GM23338 (cell line): ENCODE measurements around the gene TRAF2. TPM values are rescaled to one million over a fixed set of nuclear protein-coding genes. Genes with fewer than 3 reads are reported as not detected.

Source experiments
- ATAC-seq: fragments of 200-7000 bp; cut with Tn5 transposase; 3 replicates; pipeline ENCODE4 v1.9.1; 2020
- DNase-seq: peaks from one replicate; pipeline ENCODE4 v3.0.0-alpha.2; 2015; ENCODE audit warnings: low spot score
- H2AFZ ChIP-seq: fragments of 200-600 bp; sonication (generic); 2 replicates; pipeline ENCODE4 v1.8.0; 2016; ENCODE audit warnings: antibody characterized with exemption, mild to moderate bottlenecking, moderate library complexity
- H3F3A ChIP-seq: fragments of 200-600 bp; sonication (generic); replicated peaks from 2 replicates; pipeline ENCODE4 v1.8.0; 2017; ENCODE audit warnings: antibody characterized with exemption, mixed run types, low read depth
- H3K27ac ChIP-seq: fragments of 200-600 bp; sonication (generic); 2 replicates; pipeline ENCODE4 v1.6.1; 2016; ENCODE audit warnings: low read depth
- H3K27me3 ChIP-seq: fragments of 200-600 bp; sonication (generic); 2 replicates; pipeline ENCODE4 v1.8.0; 2016; ENCODE audit warnings: mild to moderate bottlenecking, mixed run types, moderate library complexity; ENCODE audit not compliant: insufficient read depth
- H3K36me3 ChIP-seq: fragments of 200-600 bp; sonication (generic); 2 replicates; pipeline ENCODE4 v1.8.0; 2016; ENCODE audit warnings: mild to moderate bottlenecking; ENCODE audit not compliant: insufficient read depth
- H3K4me1 ChIP-seq: fragments of 200-600 bp; sonication (generic); 2 replicates; pipeline ENCODE4 v1.8.0; 2016; ENCODE audit warnings: mild to moderate bottlenecking, moderate library complexity; ENCODE audit not compliant: insufficient read depth
- H3K4me2 ChIP-seq: fragments of 200-600 bp; sonication (generic); 2 replicates; pipeline ENCODE4 v1.7.1; 2017; ENCODE audit warnings: mixed run types
- H3K4me3 ChIP-seq: fragments of 200-600 bp; sonication (generic); 2 replicates; pipeline ENCODE4 v1.6.1; 2016; ENCODE audit warnings: mixed run types
- H3K79me2 ChIP-seq: fragments of 200-600 bp; sonication (generic); replicated peaks from 2 replicates; pipeline ENCODE4 v1.8.0; 2017; ENCODE audit warnings: mild to moderate bottlenecking; ENCODE audit not compliant: insufficient read depth
- H3K9me2 ChIP-seq: fragments of 200-600 bp; sonication (generic); 2 replicates; pipeline ENCODE4 v1.8.0; 2017; ENCODE audit not compliant: insufficient read depth
- H4K20me1 ChIP-seq: fragments of 200-600 bp; sonication (generic); replicated peaks from 2 replicates; pipeline ENCODE4 v1.8.0; 2017; ENCODE audit warnings: mild to moderate bottlenecking; ENCODE audit not compliant: insufficient read depth
- H3K27ac Mint-ChIP-seq: 2 replicates; pipeline ENCODE4 v1.8.0; 2020; ENCODE audit warnings: inconsistent platforms, mild to moderate bottlenecking, moderate library complexity, mixed read lengths
- H3K27me3 Mint-ChIP-seq: 3 replicates; pipeline ENCODE4 v1.8.0; 2022; ENCODE audit warnings: low read depth, mild to moderate bottlenecking, moderate library complexity, mixed read lengths, inconsistent platforms; ENCODE audit not compliant: insufficient read depth, poor library complexity
- H3K36me3 Mint-ChIP-seq: 3 replicates; pipeline ENCODE4 v1.8.0; 2021; ENCODE audit warnings: low read depth, mild to moderate bottlenecking, inconsistent platforms, moderate library complexity, mixed read lengths
- H3K4me1 Mint-ChIP-seq: 3 replicates; pipeline ENCODE4 v1.8.0; 2020; ENCODE audit warnings: mild to moderate bottlenecking, inconsistent platforms, mixed read lengths
- H3K4me3 Mint-ChIP-seq: 3 replicates; pipeline ENCODE4 v1.8.0; 2021; ENCODE audit warnings: moderate library complexity, mild to moderate bottlenecking, inconsistent platforms, mixed read lengths
- H3K9me3 Mint-ChIP-seq: 3 replicates; pipeline ENCODE4 v1.8.0; 2020; ENCODE audit warnings: moderate library complexity, mild to moderate bottlenecking, inconsistent platforms, mixed read lengths
- CREB1 ChIP-seq: fragments of 250-450 bp; sonication (Bioruptor Pico); IDR thresholded peaks from 2 replicates; pipeline ENCODE4 v1.5.0; 2020; ENCODE audit warnings: low read depth, mild to moderate bottlenecking, moderate library complexity
- CTCF ChIP-seq, 2 experiments: fragments of 200-600 bp in 1 of 2; sonication (generic) in 1 of 2; conservative IDR thresholded peaks; 2 replicates each; pipeline versions ENCODE4 v1.5.1 to v1.6.1; 2016 to 2017; ENCODE audit warnings: antibody characterized with exemption in 2 of 2, low read depth in 2 of 2, mild to moderate bottlenecking in 2 of 2, moderate library complexity in 1 of 2
- ETS1 ChIP-seq: IDR thresholded peaks from 2 replicates; pipeline ENCODE4 v1.6.1; 2016; ENCODE audit warnings: antibody characterized with exemption
- EZH2 ChIP-seq: fragments of 200-600 bp; sonication (generic); IDR thresholded peaks from one replicate; pipeline ENCODE4 v1.8.0; 2017; ENCODE audit warnings: antibody characterized with exemption, mild to moderate bottlenecking, low read depth; ENCODE audit not compliant: unreplicated experiment
- EZH2phosphoT487 ChIP-seq: fragments of 200-600 bp; sonication (generic); IDR thresholded peaks from one replicate; pipeline ENCODE4 v1.8.1; 2018; ENCODE audit warnings: antibody characterized with exemption; ENCODE audit not compliant: unreplicated experiment
- JUNB ChIP-seq: IDR thresholded peaks from one replicate; pipeline ENCODE4 v1.6.1; 2016; ENCODE audit warnings: antibody characterized with exemption; ENCODE audit not compliant: unreplicated experiment
- NANOG ChIP-seq: IDR thresholded peaks from 2 replicates; pipeline ENCODE4 v1.6.1; 2016; ENCODE audit warnings: antibody characterized with exemption, borderline replicate concordance
- POLR2AphosphoS5 ChIP-seq: IDR thresholded peaks from 2 replicates; pipeline ENCODE4 v1.6.1; 2016; ENCODE audit warnings: antibody characterized with exemption, low read depth
- REST ChIP-seq: IDR thresholded peaks from one replicate; pipeline ENCODE4 v1.6.1; 2018; ENCODE audit warnings: antibody characterized with exemption; ENCODE audit not compliant: unreplicated experiment
- STAT1 ChIP-seq: IDR thresholded peaks from one replicate; pipeline ENCODE4 v1.6.1; 2016; ENCODE audit warnings: antibody characterized with exemption; ENCODE audit not compliant: unreplicated experiment
- ZNF114 ChIP-seq: fragments of 250-450 bp; sonication (Bioruptor Pico); IDR thresholded peaks from 2 replicates; pipeline ENCODE4 v1.5.0; 2020; ENCODE audit warnings: mild to moderate bottlenecking, moderate library complexity
- ZNF331 ChIP-seq: fragments of 250-450 bp; sonication (Bioruptor Pico); IDR thresholded peaks from 2 replicates; pipeline ENCODE4 v1.5.0; 2020; ENCODE audit warnings: low read depth, mild to moderate bottlenecking, moderate library complexity
- ZNF462 ChIP-seq: fragments of 250-450 bp; sonication (Bioruptor Pico); IDR thresholded peaks from 2 replicates; pipeline ENCODE4 v1.5.0; 2020; ENCODE audit warnings: mild to moderate bottlenecking, moderate library complexity
- polyA plus RNA-seq: library from polyadenylated mRNA; unstranded; fragments of >200 nt; fragmentation: Nextera tagmentation; extraction: Ambion mirVana; gene quantifications from 2 replicates; pipeline ENCODE4 v1.2.1, GENCODE V29; 2016
- total RNA-seq: library from RNA; depleted of rRNA; stranded (reverse); fragments of >200 nt; shearing (Covaris generic); gene quantifications from 2 replicates; pipeline ENCODE4 v1.2.3, GENCODE V29; 2014

The TRAF2 gene
- total and polyA plus RNA-seq, 2 experiments from 2014 or later: 25.4 to 39.9 TPM

GRCh38 chr9:136851941-136852663 is 34.2 kb upstream of the TRAF2 start, which contains the start of gene MAMDC4:
TSS of gene MAMDC4 (plus strand) at chr9:136852346. CDS start at chr9:136852417, 71 bp downstream.
- Histone ChIP-seq H3F3A (0 out of 2 replicates have a peak, but pooled peaks cover 5% of the 10 kb centered on the region), H3K79me2 (no peaks in the 10 kb centered on the region), H3K27ac (no peak within 1 kb of the TSS), H3K9me2 (no peaks in the 10 kb centered on the region), H3K4me3 (no peak within 1 kb of the TSS), H3K27me3 (no peaks in the 10 kb centered on the region), H2AFZ (no peak within 1 kb of the TSS), H4K20me1 (0 out of 2 replicates have a peak, but pooled peaks cover 3% of the 10 kb centered on the region), H3K4me1 (no peaks in the 10 kb centered on the region; the same call in 1 of the 2 replicates), H3K36me3 (no peaks in the 10 kb centered on the region; the same call in 1 of the 2 replicates), H3K4me2 (no peak within 1 kb of the TSS)
- no peak for ATAC-seq
- Mint-ChIP-seq H3K9me3 (no peaks in the 10 kb centered on the region), H3K4me3 (no peak within 1 kb of the TSS), H3K4me1 (no peaks in the 10 kb centered on the region; the same call in 2 of the 3 replicates), H3K36me3 (peaks cover 2% of the 10 kb centered on the region; the same call in 2 of the 3 replicates), H3K27me3 (peaks cover 16% of the 10 kb centered on the region), H3K27ac (no peak within 1 kb of the TSS)
- TF ChIP-seq CREB1 (CRISPR knock-in tag) (no peak), ZNF331 (CRISPR knock-in tag) (no peak), EZH2phosphoT487 (no peak), NANOG (no peak), EZH2 (no peak), ZNF462 (CRISPR knock-in tag) (no peak), POLR2AphosphoS5 (no peak), ZNF114 (CRISPR knock-in tag) (no peak), REST (no peak), JUNB (no peak), ETS1 (no peak), CTCF (conservative IDR thresholded peaks at IDR 0.05; ENCODE audit: low read depth in 2 of 2) (no peak), STAT1 (no peak)
- no peak for DNase-seq
